HepG2 (cell line): Measurements from ENCODE around the gene FHL1. TPM values are rescaled to one million over a fixed set of nuclear protein-coding genes. Genes with fewer than 3 reads are reported as not detected.

Experiments used
- ATAC-seq: fragments of 200-7000 bp; cut with Tn5 transposase; 3 replicates; pipeline ENCODE4 v1.9.1; 2020; ENCODE audit warnings: mild to moderate bottlenecking, moderate library complexity
- BruUV-seq: library from RNA; stranded (reverse); fragments of 400-500 nt; replicated peaks from 2 replicates; lab custom pipeline; 2021; lab: Mats Ljungman, UMichigan
- CTCF ChIA-PET: fragments of 300-600 bp; formaldehyde crosslinking; extraction: SDS; loops from one replicate; lab custom pipeline; 2021; ENCODE audit warnings: low total read pairs, inconsistent platforms, low intra/inter-chr PET ratio; lab: Yijun Ruan, JAX
- POLR2A ChIA-PET: fragments of 350-600 bp; sonication (Branson Sonifier 250); formaldehyde crosslinking; loops from one replicate; lab custom pipeline; 2020; ENCODE audit warnings: antibody characterized with exemption, inconsistent platforms; lab: Yijun Ruan, JAX
- DNase-seq: peaks from one replicate; pipeline ENCODE4 v3.0.0-alpha.2; 2015; ENCODE audit warnings: low spot score
- FAIRE-seq: peaks from 3 replicates; lab custom pipeline; 2011; peaks lifted over from hg19 to GRCh38; lab: Jason Lieb, UNC
- H2AFZ ChIP-seq: one replicate; pipeline ENCODE4 v1.6.1; 2011; ENCODE audit warnings: low read length, inconsistent platforms
- H3K27ac ChIP-seq: fragments of 300-600 bp; 3 replicates; pipeline ENCODE4 v1.8.0; 2011; ENCODE audit warnings: mixed run types, mild to moderate bottlenecking, mixed read lengths, low read length, inconsistent platforms; ENCODE audit not compliant: insufficient read depth; ENCODE audit errors: extremely low read length
- H3K27me3 ChIP-seq, 2 experiments: fragments of 200-600 bp in 1 of 2; 2 replicates in 1 of 2; 3 replicates in 1 of 2; pipeline versions ENCODE4 v1.6.0 to v1.8.0; 2011; ENCODE audit warnings: low read length in 2 of 2, mild to moderate bottlenecking in 2 of 2, moderate library complexity in 2 of 2, inconsistent platforms in 1 of 2; ENCODE audit not compliant: insufficient read depth in 2 of 2, control insufficient read depth in 1 of 2
- H3K36me3 ChIP-seq, 2 experiments: fragments of 200-600 bp in 1 of 2; replicated peaks in 1 of 2; 2 replicates in 1 of 2; 3 replicates in 1 of 2; pipeline versions ENCODE4 v1.5.1 to v1.8.0; 2011; ENCODE audit warnings: low read length in 2 of 2, inconsistent platforms in 1 of 2; ENCODE audit not compliant: insufficient read depth in 2 of 2, control insufficient read depth in 1 of 2
- H3K4me1 ChIP-seq: 2 replicates; pipeline ENCODE4 v1.5.1; 2012; ENCODE audit warnings: low read length, inconsistent platforms; ENCODE audit not compliant: insufficient read depth
- H3K4me2 ChIP-seq: 2 replicates; pipeline ENCODE4 v1.6.0; 2011; ENCODE audit warnings: low read depth, low read length, inconsistent platforms
- H3K4me3 ChIP-seq, 3 experiments: fragments of 200-600 bp in 1 of 3; sonication (generic), shearing (Covaris generic) in 1 of 3; replicated peaks in 1 of 3; 2 replicates each; pipeline ENCODE4 v1.5.1; 2011 to 2016; ENCODE audit warnings: low read length in 3 of 3, inconsistent platforms in 2 of 3, low read depth in 2 of 3, mild to moderate bottlenecking in 2 of 3, control low read depth in 1 of 3, mixed read lengths in 1 of 3; ENCODE audit not compliant: insufficient read depth in 1 of 3
- H3K79me2 ChIP-seq: one replicate; pipeline ENCODE4 v1.6.1; 2011; ENCODE audit warnings: low read length, inconsistent platforms; ENCODE audit not compliant: insufficient read depth
- H3K9ac ChIP-seq: 2 replicates; pipeline ENCODE4 v1.6.0; 2011; ENCODE audit warnings: mild to moderate bottlenecking, low read depth, low read length, inconsistent platforms; ENCODE audit not compliant: insufficient read depth
- H3K9me3 ChIP-seq: 2 replicates; pipeline ENCODE4 v1.5.1; 2012; ENCODE audit warnings: mild to moderate bottlenecking, low read length
- H4K20me1 ChIP-seq: 2 replicates; pipeline ENCODE4 v1.6.0; 2011; ENCODE audit warnings: inconsistent platforms, mild to moderate bottlenecking, low read length, moderate library complexity; ENCODE audit not compliant: insufficient read depth
- ELF3 ChIP-seq: IDR thresholded peaks from 2 replicates; pipeline ENCODE4 v1.6.1; 2016; ENCODE audit warnings: missing genetic modification reagents, missing compliant biosample characterization
- ESRRA ChIP-seq: sonication (generic); formaldehyde crosslinking; IDR thresholded peaks from 2 replicates; pipeline ENCODE4 v1.5.1; 2020; ENCODE audit warnings: mild to moderate bottlenecking, low read depth, missing genetic modification reagents
- HES4 ChIP-seq: sonication (generic); formaldehyde crosslinking; IDR thresholded peaks from 2 replicates; pipeline ENCODE4 v1.9.0; 2021; ENCODE audit warnings: mild to moderate bottlenecking, missing genetic modification reagents, borderline replicate concordance
- HOXA3 ChIP-seq: sonication (generic); formaldehyde crosslinking; IDR thresholded peaks from 2 replicates; pipeline ENCODE4 v1.5.0; 2020; ENCODE audit warnings: missing genetic modification reagents
- KDM1A ChIP-seq: IDR thresholded peaks from 2 replicates; pipeline ENCODE4 v1.6.1; 2016; ENCODE audit warnings: missing compliant biosample characterization
- NKX3-1 ChIP-seq: sonication (generic); formaldehyde crosslinking; IDR thresholded peaks from 2 replicates; pipeline ENCODE4 v1.5.0; 2020; ENCODE audit warnings: missing genetic modification reagents
- PHF21A ChIP-seq: sonication (generic); formaldehyde crosslinking; IDR thresholded peaks from 2 replicates; pipeline ENCODE4 v1.5.0; 2020; ENCODE audit warnings: mild to moderate bottlenecking, missing genetic modification reagents
- RXRA ChIP-seq: sonication (generic); formaldehyde crosslinking; IDR thresholded peaks from 2 replicates; pipeline ENCODE4 v1.5.1; 2020; ENCODE audit warnings: missing genetic modification reagents
- SNRNP70 ChIP-seq: fragments of 200-400 bp; formaldehyde crosslinking; IDR thresholded peaks from 2 replicates; pipeline ENCODE4 v1.6.1; 2017; ENCODE audit warnings: mild to moderate bottlenecking, low read depth, low read length, moderate library complexity
- SYNCRIP ChIP-seq: fragments of 200-400 bp; formaldehyde crosslinking; IDR thresholded peaks from 2 replicates; pipeline ENCODE4 v1.6.1; 2018; ENCODE audit warnings: mild to moderate bottlenecking, low read depth, low read length; ENCODE audit not compliant: insufficient read depth
- ZNF615 ChIP-seq: sonication (generic); formaldehyde crosslinking; IDR thresholded peaks from 2 replicates; pipeline ENCODE4 v1.5.0; 2020; ENCODE audit warnings: mild to moderate bottlenecking, missing genetic modification reagents, borderline replicate concordance
- WGBS: methylation state at CpG from one replicate; pipeline ENCODE4 v1.1.6; 2017; ENCODE audit warnings: low lambda C conversion rate; 5-methylcytosine and 5-hydroxymethylcytosine counted together
- in situ Hi-C: cut with HindIII; loops from 2 replicates; pipeline ENCODE4 v1.10.0; 2017; ENCODE audit warnings: low pct_unique_long_range_greater_than_20kb; ENCODE audit not compliant: extremely low pct_ligation_motif_present
- intact Hi-C: fragments of 100-400 bp; cut with micrococcal nuclease; formaldehyde crosslinking; loops from one replicate; pipeline ENCODE4 v1.10.0; 2022; ENCODE audit not compliant: unreplicated experiment
- polyA plus RNA-seq, 8 experiments: library from polyadenylated mRNA; depleted of rRNA in 3 of 8; stranded (reverse) in 7 of 8; unstranded in 1 of 8; fragments of >200 nt; fragmentation: Illumina TruSeq in 4 of 8; extraction: Trizol in 4 of 8; gene quantifications; 2 replicates each; pipeline versions ENCODE4 v1.2.1 to v1.2.3, GENCODE V29; 2011 to 2016; ENCODE audit warnings: low read depth in 4 of 8, missing spikeins in 1 of 8, mixed read lengths in 1 of 8; ENCODE audit not compliant: insufficient read depth in 1 of 8
- total RNA-seq, 5 experiments: library from RNA; depleted of rRNA; stranded (reverse); fragments of >200 nt; fragmentation: Illumina TruSeq; extraction: Trizol; gene quantifications; 2 replicates each; pipeline ENCODE4 v1.2.3, GENCODE V29; 2016; ENCODE audit warnings: low read depth in 1 of 5
- TF ChIP-seq, protein P1 (sequence below): sonication (generic); formaldehyde crosslinking; IDR thresholded peaks from 2 replicates; pipeline ENCODE4 v1.5.0; 2020; ENCODE audit warnings: mild to moderate bottlenecking, low read depth, missing genetic modification reagents, borderline replicate concordance
- TF ChIP-seq, protein P2 (sequence below): sonication (generic); formaldehyde crosslinking; conservative IDR thresholded peaks from 2 replicates; pipeline ENCODE4 v1.4.0; 2020; ENCODE audit warnings: missing genetic modification reagents
- TF ChIP-seq, protein P3 (sequence below): sonication (generic); formaldehyde crosslinking; IDR thresholded peaks from 2 replicates; pipeline ENCODE4 v1.8.0; 2022; ENCODE audit warnings: missing genetic modification reagents, mild to moderate bottlenecking, borderline replicate concordance
- TF ChIP-seq, protein P4 (sequence below): IDR thresholded peaks from 2 replicates; pipeline ENCODE4 v1.6.1; 2016; ENCODE audit warnings: mild to moderate bottlenecking

FHL1 gene
- total and polyA plus RNA-seq, 2 of the 13 experiments (the other 11 are each of a cell fraction or from before 2014, with no cell fraction given): 0.33 TPM; not detected in 1

DNA sequence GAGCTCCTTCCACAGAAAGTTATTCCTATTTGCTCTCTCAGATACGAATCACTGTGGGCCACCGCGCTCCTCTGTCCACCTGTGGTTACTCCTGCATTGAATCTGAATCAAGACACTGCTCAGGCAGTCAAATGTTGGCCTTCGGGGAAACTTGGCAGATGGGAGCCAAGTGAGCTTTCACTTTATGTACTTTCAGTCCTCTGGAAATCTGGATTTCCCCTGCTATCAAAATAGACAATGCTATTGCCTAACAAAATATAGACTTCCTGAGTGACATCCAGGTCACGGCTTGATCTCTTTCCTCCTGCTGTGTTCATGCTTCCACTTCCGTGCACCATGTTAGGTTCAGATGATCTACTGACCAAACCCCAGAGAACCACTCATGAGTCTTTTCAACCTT is 43.8 kb downstream of the FHL1 start (continued):
- TF ChIP-seq, protein P1, sequence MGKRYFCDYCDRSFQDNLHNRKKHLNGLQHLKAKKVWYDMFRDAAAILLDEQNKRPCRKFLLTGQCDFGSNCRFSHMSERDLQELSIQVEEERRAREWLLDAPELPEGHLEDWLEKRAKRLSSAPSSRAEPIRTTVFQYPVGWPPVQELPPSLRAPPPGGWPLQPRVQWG: no peak
- TF ChIP-seq HOXA3 (CRISPR knock-in tag): no peak
- TF ChIP-seq ELF3 (CRISPR knock-in tag): no peak
- TF ChIP-seq PHF21A: no peak
- TF ChIP-seq, protein P2, sequence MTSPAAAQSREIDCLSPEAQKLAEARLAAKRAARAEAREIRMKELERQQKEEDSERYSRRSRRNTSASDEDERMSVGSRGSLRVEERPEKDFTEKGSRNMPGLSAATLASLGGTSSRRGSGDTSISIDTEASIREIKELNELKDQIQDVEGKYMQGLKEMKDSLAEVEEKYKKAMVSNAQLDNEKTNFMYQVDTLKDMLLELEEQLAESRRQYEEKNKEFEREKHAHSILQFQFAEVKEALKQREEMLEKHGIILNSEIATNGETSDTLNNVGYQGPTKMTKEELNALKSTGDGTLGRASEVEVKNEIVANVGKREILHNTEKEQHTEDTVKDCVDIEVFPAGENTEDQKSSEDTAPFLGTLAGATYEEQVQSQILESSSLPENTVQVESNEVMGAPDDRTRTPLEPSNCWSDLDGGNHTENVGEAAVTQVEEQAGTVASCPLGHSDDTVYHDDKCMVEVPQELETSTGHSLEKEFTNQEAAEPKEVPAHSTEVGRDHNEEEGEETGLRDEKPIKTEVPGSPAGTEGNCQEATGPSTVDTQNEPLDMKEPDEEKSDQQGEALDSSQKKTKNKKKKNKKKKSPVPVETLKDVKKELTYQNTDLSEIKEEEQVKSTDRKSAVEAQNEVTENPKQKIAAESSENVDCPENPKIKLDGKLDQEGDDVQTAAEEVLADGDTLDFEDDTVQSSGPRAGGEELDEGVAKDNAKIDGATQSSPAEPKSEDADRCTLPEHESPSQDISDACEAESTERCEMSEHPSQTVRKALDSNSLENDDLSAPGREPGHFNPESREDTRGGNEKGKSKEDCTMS (CRISPR knock-in tag): no peak
- TF ChIP-seq HES4 (CRISPR knock-in tag): no peak
- TF ChIP-seq ESRRA (CRISPR knock-in tag): no peak
- no peak for TF ChIP-seq RXRA (CRISPR knock-in tag)
- TF ChIP-seq SNRNP70: no peak
- no peak for TF ChIP-seq SYNCRIP

DNA sequence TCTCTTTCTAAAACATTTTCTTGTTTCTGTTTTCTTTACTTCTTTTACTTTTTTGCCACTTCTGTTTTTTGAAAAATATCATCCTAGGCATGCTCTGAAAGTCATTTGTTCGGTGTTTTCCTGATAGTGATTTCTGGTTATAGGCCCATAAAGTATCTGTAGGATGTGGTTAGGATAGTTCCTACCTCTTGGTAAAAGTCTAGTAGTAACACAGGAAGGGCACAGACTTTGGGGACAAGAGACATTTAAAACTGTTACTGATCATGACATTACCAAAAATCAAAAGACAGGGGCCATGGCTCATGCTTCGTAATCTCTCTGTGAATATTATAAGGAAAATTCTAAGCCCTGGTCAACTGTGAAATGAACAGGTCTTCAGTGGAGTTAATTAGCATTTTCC is 44.8 kb downstream of the FHL1 start:
- WGBS: 22% methylated on average over 2 of the region's 2 CpGs

More for the DNA sequence above, 44.8 kb downstream of the FHL1 start:
- Histone ChIP-seq H3K27me3 (no peaks in the 10 kb centered on the region), H3K4me2 (no peak overlapping the region), H3K9ac (no peak overlapping the region), H3K9me3 (no peaks in the 10 kb centered on the region)
- FAIRE-seq: no peak
- TF ChIP-seq, protein P3, sequence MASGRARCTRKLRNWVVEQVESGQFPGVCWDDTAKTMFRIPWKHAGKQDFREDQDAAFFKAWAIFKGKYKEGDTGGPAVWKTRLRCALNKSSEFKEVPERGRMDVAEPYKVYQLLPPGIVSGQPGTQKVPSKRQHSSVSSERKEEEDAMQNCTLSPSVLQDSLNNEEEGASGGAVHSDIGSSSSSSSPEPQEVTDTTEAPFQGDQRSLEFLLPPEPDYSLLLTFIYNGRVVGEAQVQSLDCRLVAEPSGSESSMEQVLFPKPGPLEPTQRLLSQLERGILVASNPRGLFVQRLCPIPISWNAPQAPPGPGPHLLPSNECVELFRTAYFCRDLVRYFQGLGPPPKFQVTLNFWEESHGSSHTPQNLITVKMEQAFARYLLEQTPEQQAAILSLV: no peak
- no peak for TF ChIP-seq NKX3-1 (CRISPR knock-in tag)
- TF ChIP-seq ZNF615 (CRISPR knock-in tag): no peak
- TF ChIP-seq KDM1A (CRISPR knock-in tag): no peak
- TF ChIP-seq, protein P4, sequence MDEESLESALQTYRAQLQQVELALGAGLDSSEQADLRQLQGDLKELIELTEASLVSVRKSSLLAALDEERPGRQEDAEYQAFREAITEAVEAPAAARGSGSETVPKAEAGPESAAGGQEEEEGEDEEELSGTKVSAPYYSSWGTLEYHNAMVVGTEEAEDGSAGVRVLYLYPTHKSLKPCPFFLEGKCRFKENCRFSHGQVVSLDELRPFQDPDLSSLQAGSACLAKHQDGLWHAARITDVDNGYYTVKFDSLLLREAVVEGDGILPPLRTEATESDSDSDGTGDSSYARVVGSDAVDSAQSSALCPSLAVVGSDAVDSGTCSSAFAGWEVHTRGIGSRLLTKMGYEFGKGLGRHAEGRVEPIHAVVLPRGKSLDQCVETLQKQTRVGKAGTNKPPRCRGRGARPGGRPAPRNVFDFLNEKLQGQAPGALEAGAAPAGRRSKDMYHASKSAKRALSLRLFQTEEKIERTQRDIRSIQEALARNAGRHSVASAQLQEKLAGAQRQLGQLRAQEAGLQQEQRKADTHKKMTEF (CRISPR knock-in tag): no peak
- TF ChIP-seq, all 625 proteins: peak for 0
- Histone ChIP-seq H3K27ac (no peak overlapping the region), H3K36me3 (no peaks in the 10 kb centered on the region), H3K79me2 (no peaks in the 10 kb centered on the region), H2AFZ (no peak overlapping the region), H3K4me3 (no peak overlapping the region), H4K20me1 (no peaks in the 10 kb centered on the region), H3K4me1 (no peaks in the 10 kb centered on the region)
- BruUV-seq: no TSS peak
- in situ Hi-C loops (no loop called here), intact Hi-C loops (no loop called here)
- no peak for ATAC-seq
- no peak for DNase-seq
- ChIA-PET POLR2A (no interaction called here), CTCF (no interaction called here)
